Stomach (tissue), 9 donors: Measurements from ENCODE around the gene TMPRSS2. TPM values are rescaled to one million over a fixed set of nuclear protein-coding genes. Genes with fewer than 3 reads are reported as not detected.

Experiments
- DNase-seq, 2 donors: peaks; one replicate each; pipeline versions ENCODE4 v3.0.0 to v3.0.0-alpha.2; 2013 to 2019
- H3K27ac ChIP-seq, 5 donors: fragments of 200-600 bp in 4 of 5; sonication (generic) in 4 of 5; one replicate each; pipeline ENCODE4 v1.5.1; 2013 to 2019; ENCODE audit warnings: mild to moderate bottlenecking in 1 of 5, moderate library complexity in 1 of 5
- H3K27me3 ChIP-seq, 3 donors: fragments of 200-600 bp; sonication (generic); one replicate each; pipeline ENCODE4 v1.5.1; 2017 to 2019; ENCODE audit warnings: mixed run types in 1 of 3
- H3K36me3 ChIP-seq, 4 donors: fragments of 200-600 bp; sonication (generic); 1 replicate in 3 of 4; 2 replicates in 1 of 4; pipeline ENCODE4 v1.5.1; 2016 to 2019
- H3K4me1 ChIP-seq, 4 donors: fragments of 200-600 bp; sonication (generic); one replicate each; pipeline ENCODE4 v1.5.1; 2016 to 2019
- H3K4me3 ChIP-seq, 4 donors: fragments of 200-600 bp; sonication (generic) in 3 of 4; one replicate each; pipeline ENCODE4 v1.5.1; 2016 to 2019; ENCODE audit warnings: mild to moderate bottlenecking in 1 of 4
- H3K9me3 ChIP-seq, 4 donors: fragments of 200-600 bp; sonication (generic); one replicate each; pipeline ENCODE4 v1.5.1; 2016 to 2019
- EP300 ChIP-seq: sonication (generic); formaldehyde crosslinking; IDR thresholded peaks from one replicate; pipeline ENCODE4 v1.6.1; 2017; ENCODE audit warnings: antibody characterized with exemption
- POLR2A ChIP-seq, 4 donors: fragments of 450-650 bp; IDR thresholded peaks; one replicate each; pipeline ENCODE4 v1.6.1; 2016; ENCODE audit warnings: antibody characterized with exemption in 4 of 4, control low read depth in 2 of 4, mild to moderate bottlenecking in 1 of 4, moderate library complexity in 1 of 4
- POLR2AphosphoS5 ChIP-seq, 3 donors: sonication (generic); formaldehyde crosslinking; IDR thresholded peaks; one replicate each; pipeline ENCODE4 v1.6.1; 2016; ENCODE audit warnings: antibody characterized with exemption in 3 of 3
- WGBS, 5 donors: extraction: QIAGEN DNeasy Blood & Tissue Kit in 3 of 5; methylation state at CpG; one replicate each; pipeline versions ENCODE4 v1.1.5 to v1.1.7; 2013 to 2018; 5-methylcytosine and 5-hydroxymethylcytosine counted together
- intact Hi-C: fragments of 100-400 bp; cut with DNase I; formaldehyde crosslinking; loops from one replicate; pipeline ENCODE4 v1.15.1; 2023; ENCODE audit warnings: low total_unique reads
- polyA plus RNA-seq, 3 donors: library from polyadenylated mRNA; stranded (reverse); fragments of 200-250 nt; gene quantifications; one replicate each; pipeline ENCODE4 v1.2.3, GENCODE V29; 2013
- total RNA-seq, 5 donors: library from RNA; depleted of rRNA; stranded (reverse); fragments of >200 nt; gene quantifications; one replicate each; pipeline versions ENCODE4 v1.1.0 to v1.2.3, GENCODE V29; 2014 to 2016
- TF ChIP-seq, protein P1 (sequence below), 7 experiments: fragments of 450-650 bp in 4 of 7; fragments of 200-600 bp in 3 of 7; sonication (generic) in 3 of 7; IDR thresholded peaks; one replicate each; pipeline ENCODE4 v1.5.1; 2016 to 2019; ENCODE audit warnings: antibody characterized with exemption in 7 of 7, control low read depth in 2 of 7, mild to moderate bottlenecking in 1 of 7
- donor health status: healthy with polysubstance abuse.
- donor health status: Bipolar disorder and iron deficiency.
- donor health status: healthy.

Gene TMPRSS2
- total and polyA plus RNA-seq, 8 donors = 58.2 to 554 (median 125) TPM

DNA sequence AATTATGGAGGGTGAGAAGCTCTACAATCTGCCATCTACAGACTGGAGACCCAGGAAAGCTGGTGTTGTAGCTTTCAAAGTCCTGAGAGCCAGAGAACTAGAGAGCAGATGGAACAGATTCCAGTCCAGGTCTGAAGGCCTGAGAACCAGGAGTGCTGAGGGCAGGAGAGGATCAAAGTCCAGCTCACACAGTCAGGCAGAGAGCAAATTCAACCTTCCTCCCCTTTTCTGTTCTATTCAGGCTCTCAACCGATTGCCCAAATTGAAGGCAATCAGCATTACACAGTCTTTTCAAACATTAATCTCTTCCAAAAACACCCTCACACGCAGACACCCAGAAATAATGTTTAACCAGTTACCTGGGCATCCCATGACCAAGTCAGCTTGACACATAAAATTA is 2.5 kb upstream of the TMPRSS2 start:
- TF ChIP-seq POLR2AphosphoS5 (IDR thresholded peaks at IDR 0.05) = peak in 2 of 3 donors; percentile 15 to 18
- TF ChIP-seq, protein P1, sequence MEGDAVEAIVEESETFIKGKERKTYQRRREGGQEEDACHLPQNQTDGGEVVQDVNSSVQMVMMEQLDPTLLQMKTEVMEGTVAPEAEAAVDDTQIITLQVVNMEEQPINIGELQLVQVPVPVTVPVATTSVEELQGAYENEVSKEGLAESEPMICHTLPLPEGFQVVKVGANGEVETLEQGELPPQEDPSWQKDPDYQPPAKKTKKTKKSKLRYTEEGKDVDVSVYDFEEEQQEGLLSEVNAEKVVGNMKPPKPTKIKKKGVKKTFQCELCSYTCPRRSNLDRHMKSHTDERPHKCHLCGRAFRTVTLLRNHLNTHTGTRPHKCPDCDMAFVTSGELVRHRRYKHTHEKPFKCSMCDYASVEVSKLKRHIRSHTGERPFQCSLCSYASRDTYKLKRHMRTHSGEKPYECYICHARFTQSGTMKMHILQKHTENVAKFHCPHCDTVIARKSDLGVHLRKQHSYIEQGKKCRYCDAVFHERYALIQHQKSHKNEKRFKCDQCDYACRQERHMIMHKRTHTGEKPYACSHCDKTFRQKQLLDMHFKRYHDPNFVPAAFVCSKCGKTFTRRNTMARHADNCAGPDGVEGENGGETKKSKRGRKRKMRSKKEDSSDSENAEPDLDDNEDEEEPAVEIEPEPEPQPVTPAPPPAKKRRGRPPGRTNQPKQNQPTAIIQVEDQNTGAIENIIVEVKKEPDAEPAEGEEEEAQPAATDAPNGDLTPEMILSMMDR (IDR thresholded peaks at IDR 0.05) = no peak
- intact Hi-C loops = no loop called here
- Histone ChIP-seq H3K9me3 (no peaks in the 10 kb centered on the region), H3K27me3 (peaks cover 3 to 70% (median 28%) of the 10 kb centered on the region in 3 donors), H3K27ac (peak overlapping the region in 4 of 5 donors; percentile 42 to 97 (median 67)), H3K4me1 (peaks cover 8 to 38% (median 29%) of the 10 kb centered on the region in 4 donors), H3K36me3 (no peaks in the 10 kb centered on the region), H3K4me3 (no peak overlapping the region)
- 0 to 28% (median 27%) methylated on average over 2 of the region's 2 CpGs for WGBS, 5 donors
- peak in 1 of 2 donors; percentile 50 for DNase-seq

DNA sequence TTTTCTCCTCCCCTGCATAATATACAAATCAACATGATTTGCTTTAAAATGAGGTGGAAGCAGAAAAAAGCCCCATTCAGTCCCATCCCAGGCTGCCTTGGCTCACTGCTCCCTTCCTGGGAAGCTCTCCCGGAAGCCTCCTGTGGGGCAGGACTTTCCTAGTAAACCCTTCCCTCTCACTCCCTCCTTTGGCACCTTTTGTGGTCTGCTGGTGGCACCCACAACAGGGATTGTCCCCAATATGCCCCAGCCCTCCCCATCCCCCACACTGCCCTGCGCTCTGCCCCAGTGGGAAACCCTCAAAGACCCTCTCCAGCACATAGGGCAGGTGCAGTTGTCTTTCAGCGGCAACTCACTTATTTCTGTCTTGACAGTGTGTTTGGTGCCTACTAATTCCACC is 1.8 kb upstream of the TMPRSS2 start:
- 46 to 63% (median 47%) methylated on average over 3 of the region's 3 CpGs for WGBS, 5 donors
- H3K36me3 ChIP-seq = no peaks in the 10 kb centered on the region
- H3K4me1 ChIP-seq = peaks cover 8 to 42% (median 29%) of the 10 kb centered on the region in 4 donors
- H3K27me3 ChIP-seq = peaks cover 3 to 78% (median 28%) of the 10 kb centered on the region in 3 donors
- DNase-seq = no peak
- peak overlapping the region; percentile 34 to 97 (median 91) for H3K27ac ChIP-seq
- TF ChIP-seq, protein P1 (IDR thresholded peaks at IDR 0.05) = no peak
- TF ChIP-seq POLR2AphosphoS5 (IDR thresholded peaks at IDR 0.05) = no peak
- TF ChIP-seq POLR2A (IDR thresholded peaks at IDR 0.05) = no peak
- no peak for TF ChIP-seq EP300
- no peak overlapping the region for H3K4me3 ChIP-seq
- no peaks in the 10 kb centered on the region for H3K9me3 ChIP-seq
- intact Hi-C loops = no loop called here

DNA sequence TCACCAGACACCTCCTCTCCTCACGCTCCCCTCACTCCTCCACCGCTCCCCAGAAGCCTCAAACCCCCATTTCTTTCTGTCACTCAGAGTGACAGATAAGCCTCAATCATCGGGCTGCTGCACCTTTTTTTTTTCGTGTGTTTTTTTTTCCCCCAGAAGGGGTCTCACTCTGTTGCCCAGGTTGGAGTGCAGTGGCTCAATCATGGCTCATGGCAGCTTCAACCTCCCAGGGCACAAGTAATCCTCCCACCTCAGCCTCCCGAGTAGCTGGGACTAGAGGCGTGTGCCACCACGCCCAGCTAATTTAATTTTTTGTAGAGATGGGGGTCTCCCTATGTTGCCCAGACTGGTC is 1.2 kb upstream of the TMPRSS2 start:
- 38 to 44% (median 39%) methylated on average over 7 of the region's 7 CpGs for WGBS, 5 donors
- peaks cover 3 to 84% (median 28%) of the 10 kb centered on the region in 3 donors for H3K27me3 ChIP-seq
- H3K4me3 ChIP-seq = peak overlapping the region in 1 of 4 donors; percentile 56
- H3K36me3 ChIP-seq = no peaks in the 10 kb centered on the region
- peak overlapping the region; percentile 88 to 97 (median 93) for H3K27ac ChIP-seq
- H3K4me1 ChIP-seq = peaks cover 8 to 48% (median 32%) of the 10 kb centered on the region in 4 donors
- TF ChIP-seq POLR2AphosphoS5 (IDR thresholded peaks at IDR 0.05) (no peak), EP300 (no peak), POLR2A (IDR thresholded peaks at IDR 0.05) (no peak)
- TF ChIP-seq, protein P1 (IDR thresholded peaks at IDR 0.05) = no peak
- intact Hi-C loops = no loop called here
- no peak for DNase-seq
- H3K9me3 ChIP-seq = no peaks in the 10 kb centered on the region

DNA sequence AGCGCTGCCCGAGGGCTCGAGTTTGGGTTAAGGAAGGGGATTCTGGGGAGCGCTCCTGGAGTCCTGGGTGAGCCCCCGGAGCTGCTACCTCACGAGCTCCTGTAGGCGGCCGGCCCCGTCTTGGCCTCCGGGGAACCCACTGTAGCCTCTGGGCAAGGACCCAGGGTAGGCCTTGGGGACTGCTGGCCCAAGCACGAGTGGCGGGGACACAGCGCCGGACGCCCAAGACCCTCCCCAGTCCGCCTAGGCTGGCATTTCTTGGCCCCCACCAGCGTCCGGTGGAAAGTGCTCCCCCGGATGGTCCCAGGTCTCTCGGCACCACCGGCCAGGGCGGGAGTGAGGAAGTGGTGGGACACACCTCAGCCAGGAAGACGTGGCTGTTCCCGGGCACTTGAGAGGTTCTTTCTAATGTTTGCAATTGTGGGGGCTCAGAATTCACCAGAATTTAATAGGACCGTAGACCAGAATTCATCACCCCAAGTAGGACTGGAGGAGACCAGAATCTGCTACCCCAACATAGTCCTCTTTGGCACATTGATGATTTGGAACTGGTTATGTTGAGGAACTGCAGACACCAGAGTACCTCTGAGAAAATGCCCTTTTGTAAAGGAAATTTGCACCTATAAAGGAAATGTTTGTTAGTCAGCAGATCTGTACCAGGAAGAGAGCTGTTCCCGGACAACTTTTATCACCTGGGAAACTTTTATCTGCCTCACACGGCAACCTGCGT is 622 bp upstream of the TMPRSS2 start:
- H3K27ac ChIP-seq = peak overlapping the region; percentile 88 to 97 (median 93)
- TF ChIP-seq, protein P1 (IDR thresholded peaks at IDR 0.05) = peak in 1 of 7 experiments; percentile 8
- TF ChIP-seq POLR2AphosphoS5 (IDR thresholded peaks at IDR 0.05) (peak in 2 of 3 donors; percentile 25 to 38), EP300 (no peak), POLR2A (IDR thresholded peaks at IDR 0.05) (no peak)
- peaks cover 3 to 85% (median 28%) of the 10 kb centered on the region in 3 donors for H3K27me3 ChIP-seq
- no peaks in the 10 kb centered on the region for H3K36me3 ChIP-seq
- H3K9me3 ChIP-seq = no peaks in the 10 kb centered on the region
- intact Hi-C loops = no loop called here
- peaks cover 8 to 53% (median 35%) of the 10 kb centered on the region in 4 donors for H3K4me1 ChIP-seq
- DNase-seq = peak in 1 of 2 donors; percentile 54
- 3 to 12% (median 3%) methylated on average over 13 to 28 of the region's 28 CpGs for WGBS, 5 donors
- H3K4me3 ChIP-seq = peak overlapping the region; percentile 49 to 62 (median 58)
